Ascending aorta (tissue), 2 donors: ENCODE results near the gene KLC1. TPM values are rescaled to one million over a fixed set of nuclear protein-coding genes. Genes with fewer than 3 reads are reported as not detected.
A peak's percentile ranks its signal among the peaks of the same experiment; 100 is the strongest.

Experiments
- DNase-seq, 2 donors: peaks; one replicate each; pipeline ENCODE4 v3.0.0-alpha.2; 2019; ENCODE audit warnings: low spot score in 2 of 2
- H3K27ac ChIP-seq, 2 donors: fragments of 200-600 bp; sonication (generic); one replicate each; pipeline ENCODE4 v1.5.1; 2016 to 2017; ENCODE audit warnings: mild to moderate bottlenecking in 1 of 2
- H3K27me3 ChIP-seq: fragments of 200-600 bp; sonication (generic); one replicate; pipeline ENCODE4 v1.5.1; 2017
- H3K36me3 ChIP-seq, 2 donors: fragments of 200-600 bp; sonication (generic); one replicate each; pipeline ENCODE4 v1.5.1; 2016
- H3K4me1 ChIP-seq, 2 donors: fragments of 200-600 bp; sonication (generic); one replicate each; pipeline ENCODE4 v1.5.1; 2016 to 2017; ENCODE audit warnings: mild to moderate bottlenecking in 1 of 2
- H3K4me3 ChIP-seq, 2 donors: fragments of 200-600 bp; sonication (generic); one replicate each; pipeline ENCODE4 v1.5.1; 2016 to 2017; ENCODE audit warnings: mild to moderate bottlenecking in 1 of 2
- H3K9me3 ChIP-seq, 2 donors: fragments of 200-600 bp; sonication (generic); one replicate each; pipeline ENCODE4 v1.5.1; 2016
- CTCF ChIP-seq, 3 experiments: fragments of 200-600 bp in 2 of 3; fragments of 450-650 bp in 1 of 3; sonication (generic) in 2 of 3; IDR thresholded peaks; one replicate each; pipeline ENCODE4 v1.5.1; 2016 to 2019; ENCODE audit warnings: antibody characterized with exemption in 3 of 3, mild to moderate bottlenecking in 1 of 3, moderate library complexity in 1 of 3
- intact Hi-C: fragments of 100-400 bp; cut with DNase I; formaldehyde crosslinking; loops from one replicate; pipeline ENCODE4 v1.15.1; 2023
- total RNA-seq: library from RNA; depleted of rRNA; stranded (reverse); fragments of >200 nt; gene quantifications from one replicate; pipeline ENCODE4 v1.1.0, GENCODE V29; 2016

Gene KLC1
- total RNA-seq, 1 donor from 2014 or later: 302 TPM

DNA sequence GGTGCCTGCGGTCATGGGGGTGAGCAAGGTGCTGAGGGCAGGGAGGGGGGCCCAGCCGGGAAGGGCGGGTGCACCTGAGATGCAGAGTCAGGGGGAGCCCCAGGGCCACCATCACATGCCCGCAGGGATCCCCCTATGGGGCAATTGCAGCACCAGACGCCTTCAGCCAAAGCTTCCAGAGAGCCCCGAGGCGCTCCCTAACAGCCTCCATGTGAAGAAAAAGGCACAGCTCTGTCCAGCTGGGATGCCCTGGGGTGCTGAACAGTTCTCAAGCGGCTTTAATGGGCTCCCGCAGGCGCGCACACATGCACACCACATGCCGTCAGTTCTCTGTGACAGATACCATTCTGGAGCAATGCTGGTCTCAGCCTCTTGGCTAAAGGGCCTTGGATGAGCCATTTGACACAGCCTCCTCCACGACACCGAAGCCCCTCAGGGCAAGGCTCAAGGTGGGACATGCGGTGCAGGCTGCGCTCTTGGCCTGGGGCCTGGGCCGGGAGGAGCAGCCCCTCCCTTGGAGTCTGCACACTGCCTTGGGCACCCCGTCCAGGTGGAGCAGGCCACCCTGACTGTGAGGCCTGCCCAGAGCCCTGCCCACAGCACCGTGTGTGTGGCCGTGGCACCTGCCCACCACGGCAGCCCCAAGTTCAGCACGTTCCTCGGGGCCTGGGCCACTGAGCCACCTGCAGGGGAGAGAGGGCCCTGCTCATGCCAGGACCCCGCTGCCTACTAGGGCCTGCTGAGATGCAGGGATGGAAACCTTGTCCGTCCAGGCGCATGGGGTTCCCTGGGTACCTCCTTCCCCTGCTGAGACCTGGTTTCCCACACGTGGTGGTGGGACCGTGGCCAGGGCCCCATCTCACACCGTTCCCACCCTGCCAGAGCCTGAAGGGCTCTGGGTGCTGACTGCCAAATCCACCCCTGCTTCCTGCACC is 78.6 kb downstream of the KLC1 start:
- Histone ChIP-seq H3K4me1 (peaks cover 14 to 20% of the 10 kb centered on the region in 2 donors), H3K27ac (no peak overlapping the region)
- TF ChIP-seq CTCF (IDR thresholded peaks at IDR 0.05): no peak

GRCh38 chr14:103708750-103709187 is 79.8 kb downstream of the KLC1 start:
- TF ChIP-seq CTCF (IDR thresholded peaks at IDR 0.05): no peak
- no peak for DNase-seq
- Histone ChIP-seq H3K9me3 (no peaks in the 10 kb centered on the region), H3K36me3 (peaks cover 20 to 38% of the 10 kb centered on the region in 2 donors), H3K27me3 (no peaks in the 10 kb centered on the region), H3K4me3 (no peak overlapping the region), H3K27ac (peak overlapping the region; percentile 24 to 41), H3K4me1 (peaks cover 17 to 25% of the 10 kb centered on the region in 2 donors)
- intact Hi-C loops: no loop called here

More for the DNA sequence above, 78.6 kb downstream of the KLC1 start:
- DNase-seq: no peak
- intact Hi-C loops: no loop called here
- Histone ChIP-seq H3K9me3 (no peaks in the 10 kb centered on the region), H3K4me3 (no peak overlapping the region), H3K27me3 (no peaks in the 10 kb centered on the region), H3K36me3 (peaks cover 32 to 50% of the 10 kb centered on the region in 2 donors)

GRCh38 chr14:103709814-103710213 is 80.8 kb downstream of the KLC1 start:
- H3K4me1 ChIP-seq: peaks cover 17 to 31% of the 10 kb centered on the region in 2 donors
- DNase-seq: no peak
- peak overlapping the region in 1 of 2 donors; percentile 24 for H3K27ac ChIP-seq
- intact Hi-C loops: loop anchor here (10.0 kb wide), 1 partner anchor 375 kb away; the partner anchor contains the start of gene EIF5
- H3K36me3 ChIP-seq: peaks cover 17 to 28% of the 10 kb centered on the region in 2 donors
- no peaks in the 10 kb centered on the region for H3K9me3 ChIP-seq
- H3K4me3 ChIP-seq: no peak overlapping the region
- no peak for TF ChIP-seq CTCF (IDR thresholded peaks at IDR 0.05)
- H3K27me3 ChIP-seq: no peaks in the 10 kb centered on the region

DNA sequence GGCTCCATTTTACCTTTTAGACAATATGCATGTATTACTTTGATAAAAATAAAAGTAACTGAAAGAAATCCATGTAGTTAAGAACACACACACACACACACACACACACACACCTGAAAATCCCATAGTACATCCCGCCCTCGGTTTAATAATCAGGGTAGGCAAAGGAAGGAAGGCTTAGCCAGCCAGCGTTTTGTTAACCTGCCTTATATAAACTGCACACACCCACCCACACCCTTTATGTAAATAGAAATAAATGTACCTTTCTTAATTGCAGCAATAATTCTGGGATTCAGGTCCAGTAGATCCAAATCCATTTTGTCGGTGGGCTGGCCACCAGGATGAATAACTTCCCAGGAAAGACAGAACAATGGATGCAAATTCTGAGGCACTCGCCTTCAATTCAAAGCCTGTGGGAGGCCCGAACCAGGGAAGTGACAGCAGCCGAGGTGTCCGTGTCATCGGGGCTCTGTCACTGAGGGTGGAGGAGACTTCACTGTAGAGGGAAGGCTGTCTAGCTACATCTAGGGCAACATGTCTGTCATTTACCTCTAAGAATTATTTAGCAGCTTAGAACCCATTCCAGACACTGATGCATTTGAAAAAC is 81.9 kb downstream of the KLC1 start:
- TF ChIP-seq CTCF (IDR thresholded peaks at IDR 0.05): no peak

GRCh38 chr14:103711516-103712431 is 82.8 kb downstream of the KLC1 start:
- H3K4me1 ChIP-seq: peaks cover 19 to 35% of the 10 kb centered on the region in 2 donors
- H3K4me3 ChIP-seq: peak overlapping the region in 1 of 2 donors; percentile 2
- peaks cover 6 to 10% of the 10 kb centered on the region in 2 donors for H3K36me3 ChIP-seq
- no peaks in the 10 kb centered on the region for H3K9me3 ChIP-seq
- DNase-seq: peak in 1 of 2 donors; percentile 88
- TF ChIP-seq CTCF (IDR thresholded peaks at IDR 0.05): no peak
- intact Hi-C loops: loop anchor here (10.0 kb wide), 1 partner anchor 377 kb away; the partner anchor contains the start of gene EIF5
- H3K27me3 ChIP-seq: no peaks in the 10 kb centered on the region
- H3K27ac ChIP-seq: peak overlapping the region; percentile 81 to 83

More for the DNA sequence above, 81.9 kb downstream of the KLC1 start:
- H3K27ac ChIP-seq: peak overlapping the region; percentile 81 to 83
- peaks cover 17 to 34% of the 10 kb centered on the region in 2 donors for H3K4me1 ChIP-seq
- intact Hi-C loops: loop anchor here (10.0 kb wide), 1 partner anchor 376 kb away; the partner anchor contains the start of gene EIF5
- no peak for DNase-seq
- H3K4me3 ChIP-seq: no peak overlapping the region
- peaks cover 13 to 19% of the 10 kb centered on the region in 2 donors for H3K36me3 ChIP-seq
- H3K9me3 ChIP-seq: no peaks in the 10 kb centered on the region
- H3K27me3 ChIP-seq: no peaks in the 10 kb centered on the region
